ENCODE measurements around the gene MYADML2.

Gene MYADML2

DNA sequence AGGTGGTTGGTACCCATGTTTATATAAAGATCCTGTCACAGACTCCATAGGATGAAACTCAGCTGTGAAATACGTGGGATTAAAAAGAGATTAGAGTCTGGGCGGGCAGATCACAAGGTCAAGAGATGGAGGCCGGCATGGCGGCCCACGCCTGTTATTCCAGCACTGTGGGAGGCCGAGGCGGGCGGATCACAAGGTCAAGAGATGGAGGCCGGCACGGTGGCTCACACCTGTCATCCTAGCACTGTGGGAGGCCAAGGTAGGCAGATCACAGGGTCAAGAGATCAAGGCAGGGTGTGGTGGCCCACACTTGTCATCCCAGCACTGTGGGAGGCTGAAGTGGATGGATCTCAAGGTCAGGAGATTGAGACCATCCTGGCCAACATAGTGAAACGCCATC, 51.6 kb downstream of the MYADML2 start:
- DNase-seq, result no peak

DNA sequence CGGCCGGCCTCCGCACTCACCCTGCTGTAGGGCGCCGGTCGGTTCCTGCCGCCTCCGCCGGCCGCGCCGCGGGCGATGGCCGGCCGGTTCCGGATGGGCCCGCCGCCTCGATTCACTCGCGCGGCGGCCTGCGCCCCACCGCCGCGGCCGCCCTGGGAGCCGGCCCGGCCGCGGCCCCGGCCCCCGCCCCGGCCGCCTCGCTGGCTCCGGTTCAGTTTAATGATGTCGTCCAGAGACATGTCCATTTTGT, 55.8 kb downstream of the MYADML2 start:
- DNase-seq, result no peak

DNA sequence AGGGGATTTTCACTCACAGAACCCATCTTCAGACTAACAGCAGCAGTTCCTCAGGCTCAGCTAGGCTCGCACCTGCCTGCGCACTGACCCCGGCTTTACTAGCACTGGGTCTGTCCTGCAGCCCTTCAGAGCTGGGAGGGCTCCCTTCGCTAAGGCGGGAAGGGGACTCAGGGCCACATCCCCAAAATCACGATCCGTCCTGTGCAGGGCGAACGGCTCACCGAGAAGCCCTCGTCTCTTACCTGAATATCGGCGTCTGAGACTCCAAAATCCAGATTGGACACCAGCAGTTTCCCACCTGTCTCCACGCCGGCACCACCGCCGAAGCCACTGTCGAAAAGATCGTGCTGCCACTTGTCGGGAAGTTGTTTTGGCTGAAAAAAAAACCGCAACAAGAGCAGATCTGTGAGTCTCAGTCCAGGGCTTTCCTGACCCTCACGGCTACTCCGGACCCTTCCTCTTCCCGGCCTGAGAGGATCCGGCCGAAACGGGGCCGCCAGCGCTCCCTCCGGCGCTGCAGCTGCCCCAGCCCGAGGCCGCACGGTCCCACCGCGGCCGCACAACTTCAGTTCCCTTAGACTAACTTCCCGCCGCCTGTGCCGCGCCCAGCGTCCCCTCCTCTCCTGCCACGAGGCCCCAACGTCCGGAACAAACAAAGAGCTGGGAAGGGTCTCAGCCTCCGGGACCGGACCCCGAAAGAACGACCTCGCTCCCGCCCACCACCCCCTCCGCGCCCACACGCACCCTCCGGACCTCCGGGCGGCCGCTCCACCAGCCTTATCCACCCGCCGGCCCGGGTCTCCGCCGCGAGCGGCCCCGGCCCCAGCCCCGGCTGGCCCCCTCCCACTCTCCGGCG, 56.4 kb downstream of the MYADML2 start:
- DNase-seq, result no peak
